ENCODE data around the gene PRDX2.

The PRDX2 gene

GRCh38 chr19:12792051-12792852 lies 9.3 kb downstream of the PRDX2 start:
- DNase-seq: peak; percentile 89

DNA sequence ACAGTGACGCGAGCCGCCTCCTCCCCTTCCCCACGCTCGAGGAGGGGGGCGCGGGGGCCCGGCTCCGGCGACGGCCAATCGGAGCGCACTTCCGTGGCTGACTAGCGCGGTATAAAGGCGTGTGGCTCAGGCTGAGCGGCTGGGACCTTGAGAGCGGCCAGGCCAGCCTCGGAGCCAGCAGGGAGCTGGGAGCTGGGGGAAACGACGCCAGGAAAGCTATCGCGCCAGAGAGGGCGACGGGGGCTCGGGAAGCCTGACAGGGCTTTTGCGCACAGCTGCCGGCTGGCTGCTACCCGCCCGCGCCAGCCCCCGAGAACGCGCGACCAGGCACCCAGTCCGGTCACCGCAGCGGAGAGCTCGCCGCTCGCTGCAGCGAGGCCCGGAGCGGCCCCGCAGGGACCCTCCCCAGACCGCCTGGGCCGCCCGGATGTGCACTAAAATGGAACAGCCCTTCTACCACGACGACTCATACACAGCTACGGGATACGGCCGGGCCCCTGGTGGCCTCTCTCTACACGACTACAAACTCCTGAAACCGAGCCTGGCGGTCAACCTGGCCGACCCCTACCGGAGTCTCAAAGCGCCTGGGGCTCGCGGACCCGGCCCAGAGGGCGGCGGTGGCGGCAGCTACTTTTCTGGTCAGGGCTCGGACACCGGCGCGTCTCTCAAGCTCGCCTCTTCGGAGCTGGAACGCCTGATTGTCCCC lies 10.1 kb downstream of the PRDX2 start, which contains the start of gene JUNB:
TSS of gene JUNB (plus strand) at position 142 of the 706 bp plus-strand sequence. CDS start at position 428, 286 bp downstream.
- peak; percentile 99 for DNase-seq

DNA sequence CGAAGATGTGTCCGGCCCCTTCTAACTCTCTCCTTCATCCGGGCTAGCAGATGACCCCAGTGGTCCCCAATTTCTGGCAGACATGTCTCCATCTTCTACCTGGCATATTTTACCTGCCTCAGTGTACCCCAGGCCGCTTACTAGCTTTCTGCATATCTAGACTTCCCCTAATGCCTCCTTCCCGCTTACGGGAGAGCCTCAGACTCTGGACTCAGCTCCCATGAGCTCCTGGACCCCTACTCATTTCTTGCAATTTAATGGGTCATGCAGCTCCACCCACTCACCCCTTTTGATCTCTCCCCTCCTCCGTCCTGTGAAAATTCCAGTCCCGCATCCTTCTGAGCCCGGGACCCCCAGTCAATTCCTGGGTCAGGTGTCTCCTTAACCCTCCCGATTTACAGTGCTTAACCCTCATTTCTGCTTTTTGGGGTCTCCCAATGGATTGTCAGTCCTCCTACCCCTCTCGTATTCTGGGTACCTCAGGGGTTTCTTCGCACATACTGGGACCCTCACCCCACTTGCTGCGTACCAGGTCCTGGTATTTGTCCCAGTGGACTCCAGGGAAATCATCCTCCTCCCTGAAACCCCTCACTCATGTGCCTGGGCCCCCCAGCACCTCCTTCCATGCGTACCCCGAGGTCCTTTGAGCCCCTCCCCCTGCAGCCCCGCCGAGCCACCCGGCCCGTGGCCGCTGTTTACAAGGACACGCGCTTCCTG lies 10.8 kb downstream of the PRDX2 start:
- peak; percentile 58 for DNase-seq

- DNase-seq: peak; percentile 99
Observed at GRCh38 chr19:12789904-12790619, 11.5 kb downstream of the PRDX2 start.

DNA sequence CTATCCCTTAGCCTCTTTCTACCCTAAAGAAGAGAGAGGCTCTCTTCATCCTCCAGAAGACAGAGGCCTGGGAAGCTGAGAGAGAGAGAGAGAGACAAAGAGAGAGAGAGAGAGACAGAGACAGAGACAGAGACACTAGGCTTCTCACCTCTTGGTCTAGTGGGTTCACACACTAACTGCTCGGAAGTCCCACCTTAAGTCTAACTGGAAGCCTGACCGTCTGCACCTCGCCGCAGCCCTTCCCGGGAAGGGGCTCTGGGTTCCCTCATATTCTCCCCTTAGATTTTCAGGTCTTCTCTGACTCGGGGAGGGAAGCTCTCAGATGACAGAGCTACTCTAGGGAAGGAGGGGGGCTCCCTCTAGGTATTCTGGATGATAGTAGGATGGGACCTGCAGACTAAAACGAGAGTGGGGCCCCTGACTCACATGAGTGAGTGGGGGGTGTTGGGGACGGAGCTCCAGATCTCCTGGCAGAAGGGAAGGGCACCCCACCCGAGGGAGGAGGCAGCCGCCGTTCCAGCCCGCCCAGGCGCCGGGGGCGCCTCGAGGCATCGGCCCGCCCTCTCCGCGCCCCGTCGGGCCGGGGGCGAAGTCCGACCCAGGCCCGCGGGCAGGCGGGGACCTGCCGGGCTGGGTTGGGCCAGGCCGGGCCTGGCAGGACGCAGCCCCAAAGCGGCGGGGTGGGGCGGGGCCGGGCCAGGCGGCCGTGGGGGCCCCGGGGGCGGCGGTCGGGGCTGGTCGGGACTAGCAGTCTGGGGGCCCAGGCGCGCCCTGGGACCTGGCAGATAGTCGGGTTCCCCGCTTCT lies 12.3 kb downstream of the PRDX2 start:
- peak; percentile 95 for DNase-seq

DNA sequence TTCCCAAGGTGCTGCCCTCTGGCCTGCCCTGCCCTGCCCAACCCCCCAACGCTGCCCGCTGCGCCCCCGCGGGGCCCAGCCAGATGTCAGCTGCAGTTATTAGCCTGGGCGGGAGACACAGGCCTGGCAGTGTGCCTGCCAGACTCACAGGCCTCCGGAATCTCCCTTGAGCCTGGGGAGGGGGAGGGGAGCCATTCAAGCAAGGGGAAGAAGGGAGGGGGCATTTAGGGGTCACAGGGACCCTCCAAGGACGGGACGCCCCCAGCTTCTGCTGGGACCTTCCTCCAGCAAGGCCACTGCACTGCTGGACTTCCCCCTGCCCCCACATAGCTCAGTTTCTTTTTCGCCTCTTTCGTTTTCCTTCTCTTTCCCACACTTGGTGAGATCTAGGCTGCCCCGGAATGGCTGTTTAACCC lies 12.9 kb downstream of the PRDX2 start:
- peak; percentile 96 for DNase-seq

DNA sequence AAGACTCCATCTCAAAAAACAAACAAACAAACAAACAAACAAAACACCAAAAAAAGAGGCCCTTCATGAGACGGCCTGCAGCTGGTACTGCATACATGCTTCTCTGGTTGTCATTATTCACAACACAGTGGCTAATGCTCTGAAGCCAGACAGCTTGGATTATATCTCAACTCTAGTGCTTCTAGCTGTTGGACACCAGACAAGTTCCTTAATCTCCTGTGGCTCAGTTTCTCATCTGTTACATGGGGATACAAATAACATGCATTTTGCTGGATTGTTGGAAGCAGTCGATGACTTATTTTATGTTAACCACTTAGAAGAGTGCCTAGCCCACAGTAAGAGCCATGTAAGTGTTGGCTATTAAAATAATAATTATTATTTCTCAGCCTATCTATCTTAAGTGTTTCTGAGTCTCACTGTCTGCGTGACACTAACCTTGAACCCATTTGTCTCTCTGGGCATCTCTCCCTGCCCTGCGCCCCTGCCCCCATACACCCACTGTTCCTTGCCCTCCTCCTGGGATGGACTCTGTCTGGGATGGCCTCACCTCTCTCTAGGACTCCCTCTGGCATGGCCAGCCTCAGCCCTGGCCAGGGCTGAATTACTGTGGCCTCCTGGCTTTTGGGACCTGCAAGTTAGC lies 13.4 kb downstream of the PRDX2 start:
- peak; percentile 56 for DNase-seq

DNA sequence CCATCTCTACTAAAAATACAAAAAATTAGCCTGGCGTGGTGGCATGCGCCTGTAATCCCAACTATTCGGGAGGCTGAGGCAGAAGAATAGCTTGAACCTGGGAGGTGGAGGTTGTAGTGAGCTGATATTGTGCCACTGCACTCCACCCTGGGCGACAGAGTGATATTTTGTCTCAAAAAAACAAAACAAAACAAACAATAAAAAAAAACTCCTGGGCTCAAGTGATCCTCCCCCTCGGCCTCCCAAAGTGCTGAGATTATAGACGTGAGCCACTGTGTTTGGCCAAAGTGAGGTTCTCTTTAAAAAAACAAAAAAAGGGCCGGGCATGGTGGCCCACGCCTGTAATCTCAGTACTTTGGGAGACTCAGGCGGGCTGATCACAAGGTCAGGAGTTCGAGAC lies 14.1 kb downstream of the PRDX2 start:
- no peak for DNase-seq

GRCh38 chr19:12786952-12787351 lies 14.6 kb downstream of the PRDX2 start:
- DNase-seq: no peak

GRCh38 chr19:12786141-12786870 lies 15.3 kb downstream of the PRDX2 start:
- DNase-seq: peak; percentile 29

DNA sequence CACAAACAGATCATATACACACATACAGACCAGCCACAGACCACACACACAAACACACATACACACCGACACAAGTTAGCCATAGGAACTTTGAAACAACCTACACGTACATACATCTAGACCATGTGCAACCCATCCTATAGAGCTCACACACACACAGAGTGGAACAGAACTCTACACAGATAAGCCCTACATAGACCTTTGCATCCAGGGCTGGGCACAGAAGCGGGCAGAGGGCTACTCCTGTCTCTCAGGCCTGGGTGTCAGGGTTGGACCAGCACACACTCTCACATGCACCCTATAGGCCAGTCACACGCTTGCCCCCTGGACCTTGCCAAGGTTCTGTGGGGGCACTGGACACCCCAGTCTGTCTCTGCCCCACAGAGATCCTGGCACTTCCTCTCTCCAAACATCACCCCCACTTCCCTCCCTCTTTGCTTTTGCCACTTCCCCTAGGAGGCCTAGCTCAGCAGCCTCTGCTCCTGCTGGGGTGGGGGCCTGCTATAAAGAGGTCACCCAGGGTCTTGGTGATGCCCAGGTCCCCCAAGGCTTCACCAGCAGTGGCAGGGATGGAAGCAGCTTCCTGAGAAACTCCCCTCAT lies 16.1 kb downstream of the PRDX2 start:
- DNase-seq: peak; percentile 49

DNA sequence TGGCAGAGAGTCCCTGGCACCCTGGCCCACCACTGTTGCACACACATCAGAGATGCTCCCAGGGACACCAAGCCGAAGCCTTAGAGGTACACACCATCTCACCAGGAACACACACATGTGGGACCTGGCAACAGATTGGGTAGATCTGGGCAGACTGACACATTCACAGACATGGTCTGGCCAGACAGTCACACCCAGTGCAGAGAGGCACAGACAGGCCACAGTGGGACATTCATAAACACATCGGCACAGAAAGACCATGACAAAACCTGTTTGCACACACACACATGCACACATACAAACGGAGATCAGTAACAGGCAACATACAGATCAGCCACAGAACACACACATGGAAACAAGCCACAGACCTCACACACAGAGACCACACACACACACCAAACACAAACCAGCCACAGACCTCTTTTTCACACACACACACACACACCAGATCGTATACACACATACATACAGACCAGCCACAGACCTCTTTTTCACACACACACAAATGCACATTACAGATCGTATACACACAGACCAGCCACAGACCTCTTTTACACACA lies 16.6 kb downstream of the PRDX2 start:
- DNase-seq: peak; percentile 46

DNA sequence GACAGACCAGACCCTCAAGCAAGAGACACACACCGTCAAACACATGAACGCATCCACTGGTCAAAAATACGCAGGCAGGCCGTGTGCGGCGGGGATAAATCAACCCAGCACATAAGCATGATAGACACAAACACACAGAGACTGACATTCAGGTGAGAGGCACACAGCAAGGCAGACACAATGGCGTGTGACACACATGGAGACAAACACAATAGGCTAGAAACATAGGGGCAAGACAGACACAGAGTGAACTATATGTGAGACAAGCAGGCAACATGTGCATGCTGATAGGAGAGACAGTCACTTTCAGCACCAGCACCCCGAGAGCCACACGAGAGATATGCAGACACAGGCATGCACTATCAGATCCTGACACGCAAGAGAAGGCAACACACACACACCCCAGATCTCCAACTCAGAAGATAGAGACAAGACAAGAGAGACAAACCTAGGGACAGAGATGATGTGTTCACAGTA lies 17.2 kb downstream of the PRDX2 start:
- peak; percentile 46 for DNase-seq

- peak; percentile 47 for DNase-seq
Observed at GRCh38 chr19:12783849-12784393, 17.7 kb downstream of the PRDX2 start.

DNA sequence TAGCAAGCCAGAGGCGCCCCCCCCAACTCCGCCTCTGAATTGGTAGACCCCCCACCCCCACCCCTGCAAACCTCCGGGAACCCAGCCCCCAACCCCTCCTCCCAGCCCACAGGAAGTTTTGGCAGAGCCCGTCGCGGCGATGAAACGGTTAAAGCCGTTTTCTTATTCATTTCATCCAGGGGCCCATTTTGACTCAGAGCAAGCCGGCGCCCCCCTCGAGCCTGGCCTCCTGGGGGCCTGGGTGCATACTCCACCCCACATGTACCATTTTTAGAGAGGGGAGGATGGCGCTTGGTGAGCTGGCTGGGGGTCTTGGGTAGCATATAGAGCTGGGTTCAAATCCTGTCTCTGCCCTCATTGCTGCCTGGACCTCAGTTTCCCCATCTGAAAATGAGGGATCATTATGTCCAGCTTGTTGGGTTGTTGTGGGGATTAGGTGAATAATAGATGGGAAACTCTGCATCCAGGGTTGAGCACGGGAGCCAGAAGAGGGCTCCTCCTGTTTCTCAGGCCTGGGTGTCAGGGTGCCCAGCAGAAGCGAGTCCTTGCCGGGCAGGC lies 18.2 kb downstream of the PRDX2 start:
- DNase-seq: peak; percentile 70

DNA sequence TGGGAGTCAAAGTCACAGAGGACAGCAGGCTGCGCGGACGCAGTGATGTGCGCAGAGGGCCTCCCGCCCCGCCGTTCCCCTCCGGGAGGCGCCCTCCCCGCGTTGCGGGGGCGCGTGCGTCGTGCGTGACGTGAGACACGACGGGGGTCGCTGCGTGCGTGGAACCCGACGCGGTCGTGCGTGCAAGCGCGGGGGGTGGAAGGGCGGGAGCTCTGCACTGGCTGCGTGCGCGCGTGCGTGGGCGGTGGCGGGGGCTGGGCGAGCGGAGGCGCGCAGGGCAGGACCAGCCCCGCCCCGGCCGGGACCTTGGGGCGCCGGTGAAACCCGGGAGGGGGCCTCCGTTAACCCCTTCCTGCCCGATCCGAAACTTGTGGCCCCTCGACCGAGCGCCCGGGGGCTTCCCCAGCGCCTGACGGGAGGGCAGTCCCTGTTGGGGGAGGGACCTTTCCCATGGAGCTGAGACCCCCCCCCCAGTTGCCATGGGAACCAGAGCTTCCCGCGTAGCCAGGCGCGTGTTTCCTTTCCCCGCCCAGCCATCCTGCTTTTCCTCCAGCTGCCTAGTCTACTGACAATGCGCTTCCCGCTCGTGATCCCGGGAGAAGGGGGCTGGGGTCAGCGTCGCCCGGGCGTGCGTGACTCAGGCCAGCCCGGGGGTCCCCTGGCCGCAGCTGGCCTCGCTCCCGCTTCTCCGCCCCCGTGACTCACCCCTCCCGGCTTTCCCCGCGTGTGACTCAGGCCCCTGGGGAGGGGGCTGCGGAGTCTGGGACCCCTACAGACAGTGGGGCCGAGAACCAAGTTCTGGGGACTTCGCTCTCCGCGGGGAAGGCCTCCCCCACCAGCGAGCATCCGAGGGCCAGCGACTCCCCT lies 18.9 kb downstream of the PRDX2 start:
- peak; percentile 92 for DNase-seq

GRCh38 chr19:12782174-12782423 lies 19.5 kb downstream of the PRDX2 start:
- no peak for DNase-seq

Data from NCI-H69 (cell line).